HG03521 (cell line): Measurements from ENCODE around the gene DHRS3.
"Not testable (repeated sequence)": the region's sequence is repeated elsewhere in the genome, so short reads cannot be mapped to it uniquely, and the experiment has no call there.

ENCODE experiments used
- ATAC-seq: cut with Tn5 transposase; IDR thresholded peaks from one replicate; pipeline ENCODE4 v1.9.1; 2021; ENCODE audit warnings: mild to moderate bottlenecking, moderate library complexity; ENCODE audit not compliant: unreplicated experiment

Gene DHRS3

GRCh38 chr1:12541274-12542137, 76.5 kb downstream of the DHRS3 start:
- ATAC-seq, result no peak

- ATAC-seq, result no peak
These were observed 77.3 kb downstream of the DHRS3 start for GRCh38 chr1:12540580-12541273.

- no peak for ATAC-seq
These were observed 78.1 kb downstream of the DHRS3 start for GRCh38 chr1:12539705-12540579.

- ATAC-seq, result no peak
These were observed 78.7 kb downstream of the DHRS3 start for GRCh38 chr1:12539320-12539704.

- not testable (repeated sequence) for ATAC-seq
These were observed 79.5 kb downstream of the DHRS3 start for GRCh38 chr1:12538536-12538935.

GRCh38 chr1:12537906-12538461, 80.0 kb downstream of the DHRS3 start:
- ATAC-seq, result no peak

GRCh38 chr1:12537294-12537693, 80.7 kb downstream of the DHRS3 start:
- no peak for ATAC-seq

GRCh38 chr1:12536023-12536639, 81.9 kb downstream of the DHRS3 start:
- no peak for ATAC-seq

- no peak for ATAC-seq
These were observed 85.3 kb downstream of the DHRS3 start for GRCh38 chr1:12532405-12533315.

GRCh38 chr1:12531179-12531499, 86.9 kb downstream of the DHRS3 start:
- ATAC-seq, result no peak

- no peak for ATAC-seq
These were observed 87.4 kb downstream of the DHRS3 start for GRCh38 chr1:12530462-12531178.

- ATAC-seq, result no peak
These were observed 88.3 kb downstream of the DHRS3 start for GRCh38 chr1:12529640-12530174.

GRCh38 chr1:12528021-12528852, 89.8 kb downstream of the DHRS3 start:
- ATAC-seq, result no peak

GRCh38 chr1:12527564-12527963, 90.4 kb downstream of the DHRS3 start:
- ATAC-seq, result no peak

GRCh38 chr1:12525311-12526181, 92.5 kb downstream of the DHRS3 start:
- ATAC-seq, result no peak

GRCh38 chr1:12524266-12524665, 93.7 kb downstream of the DHRS3 start:
- ATAC-seq, result no peak

- ATAC-seq, result not testable (repeated sequence)
These were observed 95.2 kb downstream of the DHRS3 start for GRCh38 chr1:12522780-12523179.
